KOPT-K1 (cell line): ENCODE data around the gene CTNND2.
"Not testable (repeated sequence)": the region's sequence is repeated elsewhere in the genome, so short reads cannot be mapped to it uniquely, and the experiment has no call there.

Experiments
- H3K27ac ChIP-seq: fragments of 200-600 bp; sonication (generic); 2 replicates; pipeline ENCODE4 v1.5.1; 2016; ENCODE audit warnings: antibody characterized with exemption, mild to moderate bottlenecking, low read depth, low read length; ENCODE audit not compliant: poor library complexity, severe bottlenecking
- H3K36me3 ChIP-seq: fragments of 200-600 bp; sonication (generic); 2 replicates; pipeline ENCODE4 v1.5.1; 2017; ENCODE audit warnings: antibody characterized with exemption, mild to moderate bottlenecking, low read length, moderate library complexity; ENCODE audit not compliant: insufficient read depth
- H3K9me3 ChIP-seq: fragments of 200-600 bp; sonication (generic); 2 replicates; pipeline ENCODE4 v1.5.1; 2017; ENCODE audit warnings: antibody characterized with exemption, low read length, mild to moderate bottlenecking; ENCODE audit not compliant: insufficient read depth, poor library complexity, severe bottlenecking

CTNND2 gene

DNA sequence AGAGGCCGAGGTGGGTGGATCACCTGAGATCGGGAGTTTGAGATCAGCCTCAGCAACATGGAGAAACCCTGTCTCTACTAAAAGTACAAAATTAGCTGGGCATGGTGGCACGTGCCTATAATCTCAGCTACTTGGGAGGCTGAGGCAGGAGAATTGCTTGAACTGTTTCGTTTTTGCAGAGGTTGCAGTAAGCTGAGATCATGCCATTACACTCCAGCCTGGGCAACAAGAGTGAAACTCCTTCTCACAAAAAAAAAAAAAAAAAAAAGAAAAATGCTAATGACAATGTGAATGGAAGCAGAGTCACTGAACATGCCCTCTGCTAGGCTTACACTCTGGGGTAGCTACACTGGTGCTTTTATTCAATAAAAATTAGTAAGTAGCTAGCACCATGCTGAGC lies 899.7 kb downstream of the CTNND2 start:
- H3K36me3 ChIP-seq, H3K27ac ChIP-seq, H3K9me3 ChIP-seq: not testable (repeated sequence)

DNA sequence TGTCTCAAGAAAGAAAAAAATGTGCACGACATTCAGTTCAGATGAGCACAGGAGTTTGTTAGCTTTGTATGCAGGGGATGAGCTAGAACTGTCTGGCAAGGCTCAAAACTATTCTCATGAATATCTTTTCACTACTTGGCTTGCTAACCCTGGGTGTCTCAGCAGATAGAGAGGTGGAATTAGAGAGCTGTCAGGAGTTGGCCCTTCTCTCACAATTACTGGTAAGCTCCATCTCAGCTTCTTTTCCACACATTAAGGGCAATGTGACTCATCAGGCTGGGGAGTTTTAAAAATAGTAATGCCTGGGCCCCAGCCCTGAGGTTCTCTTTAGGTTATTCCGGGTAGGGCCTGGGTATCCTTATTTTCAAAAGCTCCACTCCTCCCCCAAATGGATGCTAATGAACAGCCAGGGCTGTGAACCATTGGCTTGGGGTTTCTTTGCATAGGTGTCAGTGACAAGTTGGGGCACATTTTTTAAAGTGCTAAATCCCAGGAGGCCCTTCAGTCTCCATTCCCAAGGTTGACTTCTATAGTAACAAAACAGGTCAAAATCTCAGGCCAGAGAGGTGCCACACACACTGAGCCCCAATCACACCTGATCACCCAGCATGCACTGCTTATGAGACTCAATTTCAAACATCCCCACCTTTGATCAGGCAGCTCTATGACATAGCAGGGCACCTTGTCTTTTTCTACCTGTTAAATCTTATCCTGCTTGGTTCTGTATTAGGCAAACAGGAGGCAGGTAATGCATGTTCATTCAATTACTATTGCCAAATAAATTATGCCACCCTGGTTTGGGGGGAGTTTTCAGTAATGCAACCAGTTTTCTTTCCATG lies 903.5 kb downstream of the CTNND2 start:
- Histone ChIP-seq H3K27ac (no peak overlapping the region), H3K36me3 (no peaks in the 10 kb centered on the region), H3K9me3 (no peaks in the 10 kb centered on the region)

DNA sequence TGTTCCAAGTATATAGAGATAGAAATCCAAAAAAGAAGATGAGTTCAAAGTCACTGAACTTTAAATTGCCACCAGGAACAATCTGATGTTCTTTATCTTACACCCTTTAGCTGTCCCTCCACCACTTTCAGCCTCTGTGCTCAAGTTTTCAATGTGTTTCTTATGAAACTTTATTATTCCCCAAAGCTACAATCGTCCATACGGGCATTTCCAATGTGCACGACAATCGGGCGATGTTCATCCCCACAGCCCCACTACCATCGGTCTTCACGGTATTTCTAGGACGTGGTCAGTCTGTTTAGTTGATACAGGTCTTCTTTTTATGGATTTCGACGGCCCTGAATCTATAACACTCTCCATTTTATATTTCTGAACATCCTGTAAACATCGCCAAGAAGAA lies 904.5 kb downstream of the CTNND2 start:
- no peak overlapping the region for H3K27ac ChIP-seq
- no peaks in the 10 kb centered on the region for H3K9me3 ChIP-seq
- no peaks in the 10 kb centered on the region for H3K36me3 ChIP-seq

DNA sequence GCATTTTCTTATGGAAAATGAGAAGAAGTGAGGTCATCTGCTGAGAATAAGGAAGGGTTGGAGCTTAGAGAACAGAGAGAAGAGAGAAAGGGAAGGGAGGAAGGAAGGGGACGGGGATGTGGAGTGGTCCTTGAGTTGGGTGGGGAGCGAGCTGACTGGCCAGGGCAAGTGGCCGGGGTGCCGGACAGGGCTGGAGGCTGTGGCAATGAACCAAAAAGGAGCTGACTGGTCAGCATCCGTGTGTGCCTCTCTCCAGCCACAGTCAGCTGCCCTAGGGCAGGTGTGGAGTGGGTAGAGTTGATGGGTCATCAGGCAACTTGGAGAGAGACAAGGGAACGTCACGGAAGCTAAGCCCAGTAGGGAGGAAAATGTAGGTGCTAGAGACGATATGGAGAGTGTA lies 908.4 kb downstream of the CTNND2 start:
- no peaks in the 10 kb centered on the region for H3K36me3 ChIP-seq
- no peak overlapping the region for H3K27ac ChIP-seq

DNA sequence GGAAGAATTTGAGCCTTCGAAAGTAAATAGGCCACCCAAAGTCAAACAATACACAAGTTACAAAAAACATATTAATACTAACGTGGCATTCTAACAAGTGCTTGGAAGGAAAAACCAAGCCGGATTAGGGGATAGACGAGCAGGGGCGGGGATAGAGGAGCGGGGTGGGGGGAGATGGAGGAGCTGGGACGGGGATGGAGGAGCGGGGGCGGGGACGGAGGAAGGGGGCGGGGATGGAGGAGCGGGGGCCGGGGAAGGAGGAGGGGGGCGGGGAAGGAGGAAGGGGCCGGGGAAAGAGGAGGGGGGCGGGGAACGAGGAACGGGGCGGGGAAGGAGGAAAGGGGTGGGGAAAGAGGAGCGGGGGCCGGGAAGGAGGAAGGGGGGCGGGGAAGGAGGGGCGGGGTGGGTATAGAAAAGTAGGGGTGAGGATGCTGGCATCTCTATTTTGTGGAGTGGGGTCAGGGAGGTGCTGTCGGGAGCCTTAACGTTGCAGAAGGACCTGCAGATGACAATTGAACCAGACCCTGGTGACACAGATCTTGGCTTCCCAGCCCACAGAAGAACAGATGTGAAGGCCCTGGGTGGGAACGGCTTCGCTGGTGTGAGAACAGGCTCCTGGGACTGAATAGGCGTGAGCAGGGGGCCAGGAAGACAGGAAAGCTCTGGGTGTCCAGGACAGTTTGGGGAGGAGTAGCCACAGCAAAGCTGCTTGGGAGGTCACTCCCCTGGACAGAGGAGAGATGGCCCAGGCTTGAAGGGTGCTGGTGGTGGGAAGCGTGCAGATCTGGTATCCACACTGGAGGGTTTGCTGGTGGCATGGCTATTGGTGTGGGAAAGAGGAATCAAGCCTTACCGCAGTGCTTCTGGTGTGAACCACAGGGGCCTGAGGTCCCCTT lies 909.9 kb downstream of the CTNND2 start:
- no peak overlapping the region for H3K27ac ChIP-seq
- no peaks in the 10 kb centered on the region for H3K36me3 ChIP-seq
- no peaks in the 10 kb centered on the region for H3K9me3 ChIP-seq

More for the DNA sequence above, 908.4 kb downstream of the CTNND2 start:
- H3K9me3 ChIP-seq, result no peaks in the 10 kb centered on the region

DNA sequence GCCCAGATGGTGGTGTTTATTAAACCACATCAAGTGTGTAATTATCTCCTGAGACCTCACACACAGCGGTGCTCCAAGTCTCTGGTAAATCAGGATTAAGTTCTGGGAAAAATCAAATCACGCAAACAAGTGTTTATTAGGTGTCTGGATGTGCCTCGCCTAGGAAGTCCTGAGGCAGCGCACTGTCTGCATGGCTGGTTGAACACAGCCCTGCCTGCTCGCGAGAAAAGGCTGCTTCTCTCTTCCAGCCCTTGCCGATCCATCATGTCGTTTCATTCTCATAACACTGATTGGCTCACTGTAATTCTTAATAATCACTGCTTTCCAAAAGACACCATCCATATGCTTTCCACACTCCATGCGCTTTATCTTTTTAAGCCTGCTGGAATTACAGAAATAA lies 913.6 kb downstream of the CTNND2 start:
- Histone ChIP-seq H3K27ac (no peak overlapping the region), H3K36me3 (no peaks in the 10 kb centered on the region), H3K9me3 (no peaks in the 10 kb centered on the region)

DNA sequence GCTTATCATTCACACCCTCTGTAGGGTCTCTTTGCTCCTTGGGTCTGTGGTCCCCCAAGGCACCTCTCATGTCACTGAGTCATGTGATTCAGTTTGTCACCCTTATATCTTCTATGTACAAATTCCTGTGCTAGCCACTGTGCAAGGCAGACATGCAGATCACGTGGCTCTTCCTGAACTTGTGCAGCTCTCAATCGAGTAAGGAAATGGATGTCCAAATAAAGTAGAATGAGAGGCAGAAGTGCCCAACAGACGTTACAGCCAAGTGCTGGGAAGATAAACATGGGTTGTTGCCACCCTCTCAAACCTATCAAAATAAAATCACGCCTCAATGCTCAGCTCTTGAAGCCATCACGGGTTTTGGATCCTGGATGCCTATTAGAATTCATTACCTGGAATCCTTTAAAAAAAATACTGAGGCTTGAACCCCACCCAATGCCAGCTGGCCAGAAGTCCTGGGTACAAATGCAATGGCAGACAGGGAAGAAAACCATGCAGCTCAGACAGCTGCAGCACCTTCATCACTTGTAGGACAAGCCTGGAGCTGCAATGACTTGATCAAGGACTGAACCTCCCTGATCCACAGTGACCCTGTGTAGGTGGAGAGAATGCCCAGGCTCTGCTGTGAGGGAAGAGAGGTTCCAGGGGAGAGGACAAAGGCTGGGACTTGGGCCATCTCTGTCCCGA lies 914.5 kb downstream of the CTNND2 start:
- Histone ChIP-seq H3K9me3 (no peaks in the 10 kb centered on the region), H3K27ac (no peak overlapping the region), H3K36me3 (no peaks in the 10 kb centered on the region)

DNA sequence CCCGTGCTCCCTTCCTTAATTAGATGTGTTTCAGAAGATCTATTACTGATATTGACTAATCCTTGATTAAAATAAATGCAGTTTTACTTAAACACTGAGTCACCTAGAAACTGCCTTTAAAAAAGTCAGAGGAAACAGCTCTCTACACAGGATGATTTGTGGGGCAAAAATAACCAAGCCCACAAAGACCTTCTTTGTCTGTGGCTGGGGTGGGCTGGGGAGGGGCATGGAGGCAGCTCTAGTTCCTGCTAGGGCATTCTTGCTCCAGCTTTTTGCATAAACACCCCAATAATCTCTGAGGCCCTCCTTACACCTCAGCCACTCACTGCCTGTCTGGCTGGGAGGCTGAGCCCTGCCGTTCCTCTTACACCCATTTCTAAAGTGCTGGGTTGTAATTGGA lies 915.6 kb downstream of the CTNND2 start:
- Histone ChIP-seq H3K9me3 (no peaks in the 10 kb centered on the region), H3K36me3 (no peaks in the 10 kb centered on the region), H3K27ac (no peak overlapping the region)

DNA sequence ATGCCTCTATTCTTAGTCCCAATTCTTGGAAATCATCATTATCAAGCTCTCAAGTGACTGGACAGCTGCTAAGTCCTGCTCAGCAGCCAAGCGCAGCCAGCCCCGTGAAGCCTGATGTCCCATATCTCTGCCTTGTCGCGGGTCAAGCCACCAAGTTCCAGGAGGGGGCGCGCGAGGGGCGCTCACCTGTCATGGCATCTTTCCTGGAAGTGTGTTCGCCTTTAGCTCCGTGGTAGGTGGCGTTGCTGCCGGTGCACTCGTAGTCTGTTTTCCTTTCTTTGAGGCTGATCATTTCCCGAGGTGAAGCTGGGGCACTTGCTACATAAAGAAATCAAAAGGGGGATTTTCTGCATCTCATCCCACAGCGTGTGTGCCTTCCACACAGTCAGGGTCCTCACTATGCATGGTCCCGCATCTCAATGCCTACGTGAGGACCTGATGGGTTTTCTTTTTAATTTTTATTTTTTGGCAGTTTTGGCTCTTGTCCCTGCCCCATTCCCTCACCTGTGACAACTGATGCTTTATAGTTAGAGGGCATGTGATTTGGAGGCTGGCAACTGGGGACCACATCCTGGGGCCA lies 916.2 kb downstream of the CTNND2 start:
- H3K9me3 ChIP-seq, result no peaks in the 10 kb centered on the region
- H3K27ac ChIP-seq, result no peak overlapping the region
- no peaks in the 10 kb centered on the region for H3K36me3 ChIP-seq

DNA sequence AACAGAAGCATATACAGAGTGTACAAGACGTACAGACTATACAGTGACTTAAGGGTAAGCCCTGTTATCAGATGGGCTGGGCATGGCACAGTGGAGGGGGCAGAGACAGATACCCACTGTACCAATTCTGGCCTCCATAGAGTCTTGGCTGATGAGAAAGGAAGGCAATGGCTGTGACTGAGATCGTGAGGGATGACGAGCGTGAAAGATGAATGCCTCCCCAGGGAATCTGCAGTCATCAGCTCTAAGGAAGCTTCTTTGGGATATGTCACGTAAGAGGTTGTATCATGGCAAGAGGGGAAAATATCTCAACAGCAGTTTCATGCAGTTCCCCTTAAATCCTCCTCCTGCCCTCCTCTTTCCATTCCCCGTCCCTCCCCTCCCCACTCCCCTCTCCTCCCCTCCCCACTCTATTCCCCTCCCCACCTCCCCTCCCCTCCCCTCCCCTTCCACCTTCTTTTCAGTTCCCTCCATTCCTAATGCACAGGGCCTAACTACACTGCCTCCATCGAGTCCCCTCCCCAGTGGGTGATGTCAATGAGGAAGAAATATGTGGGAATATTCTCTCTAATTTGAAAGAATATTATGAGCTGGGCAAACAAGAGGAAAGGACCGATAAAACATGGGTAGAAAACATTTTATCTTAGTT lies 916.8 kb downstream of the CTNND2 start:
- H3K36me3 ChIP-seq, result no peaks in the 10 kb centered on the region
- H3K9me3 ChIP-seq, result no peaks in the 10 kb centered on the region
- H3K27ac ChIP-seq, result no peak overlapping the region

DNA sequence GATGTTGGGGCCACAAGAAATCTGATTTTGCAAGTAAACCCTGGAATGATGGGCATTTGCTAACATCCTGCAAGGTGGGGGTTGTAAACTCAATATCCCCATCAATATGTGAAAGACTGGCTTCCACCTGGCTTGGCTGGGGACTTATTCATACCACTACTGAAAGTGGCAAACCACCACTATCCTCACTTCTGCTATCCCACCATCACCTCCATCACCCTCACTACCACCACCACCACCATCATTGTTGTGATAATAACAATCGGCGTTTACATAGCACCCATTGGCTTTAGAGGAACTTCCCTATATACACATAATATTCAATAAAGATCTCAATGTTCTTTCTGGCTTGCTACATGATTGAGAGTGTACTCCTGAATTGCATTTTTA lies 918.5 kb downstream of the CTNND2 start:
- Histone ChIP-seq H3K27ac (no peak overlapping the region), H3K36me3 (no peaks in the 10 kb centered on the region), H3K9me3 (no peaks in the 10 kb centered on the region)

DNA sequence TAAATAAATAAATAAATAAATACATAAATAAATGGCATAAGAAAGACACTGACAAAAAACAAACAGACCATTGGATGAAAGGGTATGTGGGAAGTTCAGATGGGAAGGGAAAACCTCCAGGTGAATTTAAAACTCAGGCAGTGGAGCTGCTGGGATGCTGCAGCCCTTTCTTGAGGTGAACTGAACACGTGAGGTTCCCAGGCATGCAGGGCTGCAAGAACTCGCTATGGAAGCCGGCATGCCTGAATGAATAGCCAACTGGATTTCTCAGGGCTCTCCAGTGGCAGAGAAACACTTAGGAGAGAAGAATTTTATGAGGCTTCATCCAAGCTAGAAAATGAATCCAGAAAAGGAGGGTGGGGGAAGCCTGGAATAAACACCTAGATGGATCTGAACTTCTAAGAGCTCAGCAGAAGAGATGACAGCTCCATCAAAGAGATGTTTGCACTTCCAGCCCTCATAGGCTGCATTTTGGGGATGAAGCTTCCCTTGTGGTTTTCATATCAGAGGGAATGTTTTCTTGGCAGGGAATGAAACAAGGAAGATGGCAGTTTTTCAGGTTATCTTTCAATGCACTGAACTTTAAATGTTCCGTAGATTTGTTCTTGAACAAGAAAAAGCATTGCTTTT lies 919.0 kb downstream of the CTNND2 start:
- Histone ChIP-seq H3K36me3 (no peaks in the 10 kb centered on the region), H3K9me3 (no peaks in the 10 kb centered on the region), H3K27ac (no peak overlapping the region)

DNA sequence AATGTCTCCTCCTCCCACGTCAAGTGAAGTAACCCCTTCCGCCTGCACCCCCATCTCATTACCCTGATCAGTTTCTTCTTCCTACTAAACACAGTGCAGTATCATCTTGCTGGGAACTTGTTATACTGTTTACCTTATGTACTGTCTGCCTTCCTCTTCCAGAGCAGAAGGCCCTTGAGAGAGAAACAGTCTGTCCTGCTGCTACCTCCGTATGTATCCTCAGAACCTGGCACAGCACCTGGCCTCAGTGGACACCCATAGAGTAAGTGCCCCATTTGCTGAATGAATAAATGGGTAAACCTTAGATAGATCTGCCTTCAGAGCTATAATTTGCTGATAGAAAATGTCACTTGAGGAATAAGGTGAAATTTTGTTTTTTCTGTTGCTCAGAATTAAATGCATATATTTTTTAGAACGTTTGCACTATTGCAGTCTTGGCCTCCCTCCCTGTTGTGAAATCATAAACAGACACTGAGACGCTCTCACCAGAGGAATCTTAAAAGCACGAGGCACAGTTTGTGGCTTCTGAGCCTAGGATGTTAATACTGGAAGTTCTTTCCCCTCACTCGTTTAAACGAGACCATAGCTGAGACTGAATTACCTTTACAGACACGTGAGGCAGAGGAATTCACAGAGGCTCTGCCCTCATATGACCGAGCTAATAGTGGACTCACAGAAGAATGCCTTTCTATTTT lies 920.1 kb downstream of the CTNND2 start:
- no peaks in the 10 kb centered on the region for H3K36me3 ChIP-seq
- H3K9me3 ChIP-seq, result no peaks in the 10 kb centered on the region
- no peak overlapping the region for H3K27ac ChIP-seq

DNA sequence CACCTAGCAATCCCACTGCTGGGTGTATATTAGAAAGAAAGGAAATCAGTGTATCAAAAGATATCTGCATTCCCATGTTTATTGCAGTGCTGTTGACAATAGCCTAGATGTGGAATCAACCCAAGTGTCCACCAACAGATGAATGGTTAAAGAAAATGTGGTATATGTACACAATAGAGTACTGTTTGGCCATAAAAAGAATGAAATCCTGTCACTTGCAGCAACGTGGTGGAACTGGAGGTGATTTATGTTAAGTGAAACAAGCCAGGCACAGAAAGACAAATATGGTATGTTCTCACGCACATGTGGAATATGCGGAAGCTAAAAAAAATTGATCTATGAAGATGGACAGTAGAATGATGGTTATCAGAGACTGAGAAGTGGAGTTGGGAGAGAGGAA lies 921.6 kb downstream of the CTNND2 start:
- Histone ChIP-seq H3K9me3 (no peaks in the 10 kb centered on the region), H3K27ac (no peak overlapping the region), H3K36me3 (no peaks in the 10 kb centered on the region)
